GM12801 (cell line): ENCODE results near the gene PRSS36.

Source experiments
- CTCF ChIP-seq: IDR thresholded peaks from one replicate; pipeline ENCODE4 v1.5.1; 2011; ENCODE audit warnings: control low read depth; ENCODE audit not compliant: insufficient read length; ENCODE audit errors: extremely low read depth

The PRSS36 gene

GRCh38 chr16:31181102-31181830, 31.4 kb upstream of the PRSS36 start:
- no peak for TF ChIP-seq CTCF

- TF ChIP-seq CTCF: no peak
These were observed 30.0 kb upstream of the PRSS36 start, which contains the start of gene FUS for GRCh38 chr16:31179747-31180459. Gene FUS (plus strand): TSS chr16:31180139. CDS start chr16:31180215, 76 bp downstream.

- no peak for TF ChIP-seq CTCF
These were observed 29.4 kb upstream of the PRSS36 start for GRCh38 chr16:31179219-31179746.

- TF ChIP-seq CTCF: no peak
These were observed 27.3 kb upstream of the PRSS36 start for GRCh38 chr16:31177136-31177535.

- TF ChIP-seq CTCF: no peak
These were observed 19.0 kb upstream of the PRSS36 start for GRCh38 chr16:31168848-31169247.

- no peak for TF ChIP-seq CTCF
These were observed 17.4 kb upstream of the PRSS36 start for GRCh38 chr16:31167315-31167714.

- no peak for TF ChIP-seq CTCF
These were observed 7.3 kb upstream of the PRSS36 start for GRCh38 chr16:31157136-31157535.
